K562 (cell line): ENCODE results near the gene HFE. TPM values are rescaled to one million over a fixed set of nuclear protein-coding genes. Genes with fewer than 3 reads are reported as not detected.
A peak's percentile ranks its signal among the peaks of the same experiment; 100 is the strongest.

Experiments used
- E2F6 ChIP-seq, 2 experiments: IDR thresholded peaks; 2 replicates each; pipeline ENCODE4 v1.6.1; 2011; ENCODE audit warnings: borderline replicate concordance in 1 of 2, control low read depth in 1 of 2, low read depth in 1 of 2, low read length in 1 of 2, mild to moderate bottlenecking in 1 of 2, mixed read lengths in 1 of 2, moderate library complexity in 1 of 2; ENCODE audit not compliant: insufficient read depth in 1 of 2, insufficient read length in 1 of 2, poor library complexity in 1 of 2, severe bottlenecking in 1 of 2; ENCODE audit errors: extremely low read depth in 1 of 2
- ESRRA ChIP-seq: fragments of 450-650 bp; IDR thresholded peaks from 2 replicates; pipeline ENCODE4 v1.6.1; 2014; ENCODE audit warnings: low read depth, mild to moderate bottlenecking, moderate library complexity, borderline replicate concordance
- ETV6 ChIP-seq, 3 experiments: fragments of 150-350 bp in 1 of 3; sonication (generic) in 1 of 3; formaldehyde crosslinking in 1 of 3; IDR thresholded peaks; 2 replicates each; pipeline versions ENCODE4 v1.6.1 to v1.8.0; 2014 to 2022; ENCODE audit warnings: borderline replicate concordance in 2 of 3, low read depth in 2 of 3, antibody characterized with exemption in 1 of 3, low read length in 1 of 3, mild to moderate bottlenecking in 1 of 3, missing genetic modification reagents in 1 of 3
- FOXA1 ChIP-seq: fragments of 450-650 bp; IDR thresholded peaks from 2 replicates; pipeline ENCODE4 v1.6.1; 2016; ENCODE audit warnings: mild to moderate bottlenecking, borderline replicate concordance
- GATAD2B ChIP-seq: fragments of 450-650 bp; IDR thresholded peaks from 2 replicates; pipeline ENCODE4 v1.6.1; 2017; ENCODE audit warnings: mild to moderate bottlenecking, borderline replicate concordance
- GTF2E2 ChIP-seq: fragments of 200-800 bp; sonication (Bioruptor generic); IDR thresholded peaks from 2 replicates; pipeline ENCODE4 v1.6.1; 2016; ENCODE audit warnings: missing genetic modification characterization, missing compliant biosample characterization
- HNRNPK ChIP-seq: fragments of 200-400 bp; formaldehyde crosslinking; IDR thresholded peaks from one replicate; pipeline ENCODE4 v1.6.1; 2018; ENCODE audit warnings: mild to moderate bottlenecking, low read depth, low read length; ENCODE audit not compliant: poor library complexity, severe bottlenecking
- HNRNPLL ChIP-seq: fragments of 200-400 bp; formaldehyde crosslinking; IDR thresholded peaks from 2 replicates; pipeline ENCODE4 v1.6.1; 2017; ENCODE audit warnings: low read length, low read depth, mild to moderate bottlenecking; ENCODE audit not compliant: poor library complexity, severe bottlenecking
- ILK ChIP-seq: fragments of 450-650 bp; IDR thresholded peaks from 2 replicates; pipeline ENCODE4 v1.6.1; 2016; ENCODE audit warnings: missing genetic modification characterization, low read depth, mild to moderate bottlenecking, missing compliant biosample characterization, moderate library complexity, borderline replicate concordance
- MCM3 ChIP-seq: fragments of 450-650 bp; IDR thresholded peaks from 2 replicates; pipeline ENCODE4 v1.6.1; 2016
- MXI1 ChIP-seq: IDR thresholded peaks from 2 replicates; pipeline ENCODE4 v1.6.1; 2011; ENCODE audit warnings: low read depth, mild to moderate bottlenecking, improper control_type of control experiment, low read length
- NEUROD1 ChIP-seq: fragments of 150-350 bp; IDR thresholded peaks from 2 replicates; pipeline ENCODE4 v1.6.1; 2014; ENCODE audit warnings: borderline replicate concordance, low read length, low read depth; ENCODE audit not compliant: partially characterized antibody
- NFE2 ChIP-seq: IDR thresholded peaks from 2 replicates; pipeline ENCODE4 v1.6.1; 2014; ENCODE audit warnings: antibody characterized with exemption, low read depth
- SAP30 ChIP-seq: fragments of 200-600 bp; sonication (generic); IDR thresholded peaks from 2 replicates; pipeline ENCODE4 v1.6.1; 2012; ENCODE audit warnings: borderline replicate concordance, low read depth, mild to moderate bottlenecking, moderate library complexity, low read length, control low read depth, inconsistent platforms; ENCODE audit not compliant: insufficient read depth, poor library complexity, severe bottlenecking
- SNIP1 ChIP-seq: fragments of 450-650 bp; IDR thresholded peaks from 2 replicates; pipeline ENCODE4 v1.7.1; 2017; ENCODE audit warnings: low read depth, mild to moderate bottlenecking
- TSHZ1 ChIP-seq: fragments of 250-450 bp; sonication (Bioruptor Pico); IDR thresholded peaks from 2 replicates; pipeline ENCODE4 v1.4.0; 2020; ENCODE audit warnings: mild to moderate bottlenecking, moderate library complexity
- YBX1 ChIP-seq: fragments of 450-650 bp; IDR thresholded peaks from 2 replicates; pipeline ENCODE4 v1.7.1; 2016; ENCODE audit warnings: mild to moderate bottlenecking
- ZBTB8A ChIP-seq: fragments of 450-650 bp; IDR thresholded peaks from 2 replicates; pipeline ENCODE4 v1.6.1; 2018; ENCODE audit warnings: mild to moderate bottlenecking, moderate library complexity; ENCODE audit not compliant: partially characterized antibody
- ZNF175 ChIP-seq: fragments of 200-800 bp; sonication (Bioruptor generic); IDR thresholded peaks from 2 replicates; pipeline ENCODE4 v1.6.1; 2016; ENCODE audit warnings: low read depth, mild to moderate bottlenecking, missing genetic modification characterization, missing compliant biosample characterization
- ZNF277 ChIP-seq: fragments of 250-450 bp; sonication (Bioruptor Pico); IDR thresholded peaks from 2 replicates; pipeline ENCODE4 v1.8.0; 2022; ENCODE audit warnings: inconsistent platforms, mild to moderate bottlenecking, moderate library complexity, borderline replicate concordance
- ZNF316 ChIP-seq: fragments of 450-650 bp; IDR thresholded peaks from 2 replicates; pipeline ENCODE4 v1.6.1; 2016
- ZNF717 ChIP-seq: fragments of 250-450 bp; sonication (Bioruptor Pico); IDR thresholded peaks from 2 replicates; pipeline ENCODE4 v1.5.0; 2021
- polyA plus RNA-seq, 8 experiments: library from polyadenylated mRNA; depleted of rRNA in 4 of 8; stranded (reverse) in 5 of 8; unstranded in 3 of 8; fragments of >200 nt; fragmentation: Nextera tagmentation in 2 of 8; fragmentation: Illumina TruSeq in 1 of 8; extraction: Ambion mirVana in 2 of 8; extraction: Trizol in 1 of 8; gene quantifications; 2 replicates each; pipeline versions ENCODE4 v1.2.1 to v1.2.3, GENCODE V29; 2011 to 2014; ENCODE audit warnings: inconsistent platforms in 1 of 8, missing spikeins in 1 of 8
- total RNA-seq, 7 experiments: library from RNA; depleted of rRNA in 6 of 7; stranded (reverse); fragments of >200 nt in 6 of 7; fragmentation: Illumina TruSeq in 2 of 7; extraction: Trizol in 2 of 7; gene quantifications; 2 replicates each; pipeline versions ENCODE4 v1.2.1 to v1.2.3, GENCODE V29; 2011 to 2021; ENCODE audit warnings: low replicate concordance in 1 of 7

Gene HFE
- total and polyA plus RNA-seq, 9 of the 15 experiments (the other 6 are each of a cell fraction or from before 2014, with no cell fraction given): 0.14 to 1.2 (median 0.76) TPM

DNA sequence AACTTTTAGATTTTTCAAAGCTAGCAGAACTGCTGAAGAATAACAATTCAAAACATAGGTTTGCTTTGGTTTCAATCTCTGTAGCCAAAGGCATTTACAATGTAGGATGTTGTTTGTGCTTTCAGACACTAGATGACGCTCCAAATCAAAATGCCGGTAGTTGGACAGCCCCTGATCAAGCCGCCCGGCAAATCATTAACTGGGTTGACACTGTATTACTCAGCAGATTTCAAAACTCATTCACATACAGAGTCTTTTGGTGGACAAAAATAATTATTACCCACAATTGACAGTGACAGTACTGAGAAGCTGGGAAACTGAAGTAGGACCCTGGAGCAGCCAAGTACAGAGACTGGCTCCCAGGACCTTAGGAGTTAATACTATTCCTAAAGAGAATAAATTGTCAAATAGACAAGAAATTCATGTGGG, 21.3 kb upstream of the HFE start (continued):
- TF ChIP-seq ZNF175 (CRISPR knock-in tag): no peak
- TF ChIP-seq HNRNPK: no peak
- peak; percentile 86 for TF ChIP-seq GATAD2B
- TF ChIP-seq GTF2E2: no peak
- TF ChIP-seq ZNF316: peak; percentile 98
- TF ChIP-seq ETV6 (IDR thresholded peaks at IDR 0.05; ENCODE audit: borderline replicate concordance in 1 of 2, low read depth in 2 of 2, low read length in 1 of 2): no peak
- no peak for TF ChIP-seq ETV6 (CRISPR knock-in tag; IDR thresholded peaks at IDR 0.05; ENCODE audit: borderline replicate concordance)
- no peak for TF ChIP-seq YBX1
- no peak for TF ChIP-seq MCM3
- TF ChIP-seq MXI1: no peak
- TF ChIP-seq NEUROD1: no peak
- no peak for TF ChIP-seq ZNF717 (CRISPR knock-in tag)
- no peak for TF ChIP-seq ZNF277 (CRISPR knock-in tag)
- no peak for TF ChIP-seq ZBTB8A
- no peak for TF ChIP-seq FOXA1
- TF ChIP-seq ILK (tag): no peak
- no peak for TF ChIP-seq SNIP1
- no peak for TF ChIP-seq HNRNPLL
- no peak for TF ChIP-seq ESRRA
- no peak for TF ChIP-seq TSHZ1 (CRISPR knock-in tag)
- TF ChIP-seq SAP30: no peak
- no peak for TF ChIP-seq E2F6 (IDR thresholded peaks at IDR 0.05; ENCODE audit: borderline replicate concordance in 1 of 2, extremely low read depth in 1 of 2, insufficient read depth in 1 of 2, insufficient read length in 1 of 2, low read depth in 1 of 2, low read length in 1 of 2, poor library complexity in 1 of 2, severe bottlenecking in 1 of 2)
- TF ChIP-seq NFE2: peak; percentile 98
